ENCODE measurements around the gene TOPAZ1. TPM values are rescaled to one million over a fixed set of nuclear protein-coding genes. Genes with fewer than 3 reads are reported as not detected.

The TOPAZ1 gene
- polyA plus RNA-seq, 1 donor from 2014 or later = not detected

GRCh38 chr3:44210967-44211366 lies 30.7 kb upstream of the TOPAZ1 start:
- Histone ChIP-seq H3K9ac (ENCODE audit: low read length) (no peak overlapping the region), H3K9me3 (ENCODE audit: low read length) (peaks cover 8% of the 10 kb centered on the region), H3K27me3 (ENCODE audit: insufficient read depth, low read depth, low read length) (no peaks in the 10 kb centered on the region), H3F3A (ENCODE audit: insufficient read depth, low read length, poor library complexity, severe bottlenecking) (no peaks in the 10 kb centered on the region), H3K79me2 (replicated peaks; ENCODE audit: insufficient read depth, low read length) (no peaks in the 10 kb centered on the region), H3K9me2 (ENCODE audit: insufficient read depth, low read length) (no peaks in the 10 kb centered on the region), H2AFZ (ENCODE audit: low read depth, low read length) (no peak overlapping the region), H3K4me2 (ENCODE audit: low read length) (no peak overlapping the region), H3K4me3 (ENCODE audit: low read length) (no peak overlapping the region), H3K36me3 (ENCODE audit: insufficient read depth, low read length) (no peaks in the 10 kb centered on the region), H3K27ac (ENCODE audit: low read length) (no peak overlapping the region), H4K20me1 (ENCODE audit: insufficient read depth) (no peaks in the 10 kb centered on the region)
- TF ChIP-seq MXI1 (conservative IDR thresholded peaks at IDR 0.05; ENCODE audit: poor library complexity, severe bottlenecking) = no peak
- no peak for TF ChIP-seq EZH2 (IDR thresholded peaks at IDR 0.05; ENCODE audit: borderline replicate concordance, insufficient read depth, low read length, poor library complexity, severe bottlenecking)
- no peak for TF ChIP-seq CTCF (IDR thresholded peaks at IDR 0.05; ENCODE audit: poor library complexity, severe bottlenecking)
- no peak for TF ChIP-seq RAD21 (conservative IDR thresholded peaks at IDR 0.05)
- TF ChIP-seq POLR2AphosphoS5 (IDR thresholded peaks at IDR 0.05) = no peak
- no peak for TF ChIP-seq SMC3 (conservative IDR thresholded peaks at IDR 0.05; ENCODE audit: poor library complexity)
- no peak for TF ChIP-seq TAF1 (IDR thresholded peaks at IDR 0.05; ENCODE audit: low read depth)
- TF ChIP-seq EP300 (conservative IDR thresholded peaks at IDR 0.05; ENCODE audit: poor library complexity, severe bottlenecking) = no peak
- no peak for TF ChIP-seq REST (IDR thresholded peaks at IDR 0.05; ENCODE audit: borderline replicate concordance)

GRCh38 chr3:44222337-44222736 lies 19.3 kb upstream of the TOPAZ1 start:
- Histone ChIP-seq H3K27ac (ENCODE audit: low read length) (no peak overlapping the region), H4K20me1 (ENCODE audit: insufficient read depth) (no peaks in the 10 kb centered on the region), H3K9ac (ENCODE audit: low read length) (no peak overlapping the region), H3K79me2 (replicated peaks; ENCODE audit: insufficient read depth, low read length) (no peaks in the 10 kb centered on the region), H3K9me3 (ENCODE audit: low read length) (no peaks in the 10 kb centered on the region), H2AFZ (ENCODE audit: low read depth, low read length) (no peak overlapping the region), H3K27me3 (ENCODE audit: insufficient read depth, low read depth, low read length) (no peaks in the 10 kb centered on the region), H3F3A (ENCODE audit: insufficient read depth, low read length, poor library complexity, severe bottlenecking) (no peaks in the 10 kb centered on the region), H3K36me3 (ENCODE audit: insufficient read depth, low read length) (no peaks in the 10 kb centered on the region), H3K4me3 (ENCODE audit: low read length) (no peak overlapping the region), H3K9me2 (ENCODE audit: insufficient read depth, low read length) (no peaks in the 10 kb centered on the region), H3K4me2 (ENCODE audit: low read length) (no peak overlapping the region)
- TF ChIP-seq REST (IDR thresholded peaks at IDR 0.05; ENCODE audit: borderline replicate concordance) (no peak), RAD21 (conservative IDR thresholded peaks at IDR 0.05) (no peak), TAF1 (IDR thresholded peaks at IDR 0.05; ENCODE audit: low read depth) (no peak), SMC3 (conservative IDR thresholded peaks at IDR 0.05; ENCODE audit: poor library complexity) (no peak), CTCF (IDR thresholded peaks at IDR 0.05; ENCODE audit: poor library complexity, severe bottlenecking) (no peak), EZH2 (IDR thresholded peaks at IDR 0.05; ENCODE audit: borderline replicate concordance, insufficient read depth, low read length, poor library complexity, severe bottlenecking) (no peak), MXI1 (conservative IDR thresholded peaks at IDR 0.05; ENCODE audit: poor library complexity, severe bottlenecking) (no peak), POLR2AphosphoS5 (IDR thresholded peaks at IDR 0.05) (no peak), EP300 (conservative IDR thresholded peaks at IDR 0.05; ENCODE audit: poor library complexity, severe bottlenecking) (no peak)
